NK-92 treated with Interleukin-12 subunit alpha and Interleukin-12 subunit beta, amount 100 ng/mL, for 24 hours (cell line): ENCODE data around the gene SOWAHC.
"Not testable (repeated sequence)": the region's sequence is repeated elsewhere in the genome, so short reads cannot be mapped to it uniquely, and the experiment has no call there.

Source experiments
- DNase-seq: peaks from one replicate; lab custom pipeline; 2025; lab: John Stamatoyannopoulos, UW

SOWAHC gene

GRCh38 chr2:109615637-109616144 is 1.5 kb downstream of the SOWAHC start:
- DNase-seq = no peak

GRCh38 chr2:109616184-109616583 is 2.0 kb downstream of the SOWAHC start:
- no peak for DNase-seq

- no peak for DNase-seq
Observed at GRCh38 chr2:109619032-109619615, 5.0 kb downstream of the SOWAHC start.

- DNase-seq = no peak
Observed at GRCh38 chr2:109623297-109623696, 9.1 kb downstream of the SOWAHC start.

- DNase-seq = no peak
Observed at GRCh38 chr2:109623923-109624322, 9.8 kb downstream of the SOWAHC start.

GRCh38 chr2:109624339-109624738 is 10.2 kb downstream of the SOWAHC start:
- DNase-seq = no peak

- not testable (repeated sequence) for DNase-seq
Observed at GRCh38 chr2:109628321-109628720, 14.2 kb downstream of the SOWAHC start.

GRCh38 chr2:109629867-109630266 is 15.7 kb downstream of the SOWAHC start:
- no peak for DNase-seq

GRCh38 chr2:109630441-109631430 is 16.6 kb downstream of the SOWAHC start:
- DNase-seq = no peak

GRCh38 chr2:109631741-109632140 is 17.6 kb downstream of the SOWAHC start:
- no peak for DNase-seq

- no peak for DNase-seq
Observed at GRCh38 chr2:109632158-109632789, 18.1 kb downstream of the SOWAHC start.

- no peak for DNase-seq
Observed at GRCh38 chr2:109633284-109633961, 19.3 kb downstream of the SOWAHC start.

- no peak for DNase-seq
Observed at GRCh38 chr2:109635426-109636304, 21.5 kb downstream of the SOWAHC start.

GRCh38 chr2:109636317-109636716 is 22.2 kb downstream of the SOWAHC start:
- no peak for DNase-seq

GRCh38 chr2:109637749-109638570 is 23.8 kb downstream of the SOWAHC start:
- DNase-seq = no peak

GRCh38 chr2:109638795-109639194 is 24.6 kb downstream of the SOWAHC start:
- no peak for DNase-seq

- not testable (repeated sequence) for DNase-seq
Observed at GRCh38 chr2:109640000-109640399, 25.8 kb downstream of the SOWAHC start.

GRCh38 chr2:109644571-109645275 is 30.6 kb downstream of the SOWAHC start:
- no peak for DNase-seq

GRCh38 chr2:109645412-109646184 is 31.4 kb downstream of the SOWAHC start:
- DNase-seq = no peak
